CD4-positive, alpha-beta T cell treated with Interleukin-15 for 4 hours (primary cell): Measurements from ENCODE around the gene RAB29.
"Not testable (repeated sequence)": the region's sequence is repeated elsewhere in the genome, so short reads cannot be mapped to it uniquely, and the experiment has no call there.

Experiments used
- DNase-seq: peaks from one replicate; pipeline ENCODE4 v3.0.0-alpha.2; 2020; ENCODE audit warnings: low spot score

RAB29 gene

GRCh38 chr1:205720740-205721139 is 54.5 kb downstream of the RAB29 start:
- DNase-seq, result not testable (repeated sequence)

DNA sequence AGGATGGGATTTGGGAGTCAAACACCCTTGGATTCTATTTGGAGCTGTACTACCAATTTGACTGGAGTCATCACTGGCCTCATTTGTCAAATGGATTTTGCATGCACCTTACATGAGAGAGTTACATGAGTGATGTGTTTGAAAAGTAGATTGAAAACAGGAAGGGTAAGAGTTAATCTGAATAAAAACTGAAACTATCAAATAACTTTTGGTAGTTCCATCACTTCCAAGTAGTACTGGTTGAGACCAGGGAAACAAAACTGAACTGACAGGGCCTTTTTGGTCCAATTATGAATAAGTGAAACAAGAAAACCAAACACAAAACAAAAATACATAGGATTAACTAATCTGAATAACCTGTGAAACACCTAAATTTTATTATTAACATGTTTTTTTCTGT is 55.5 kb downstream of the RAB29 start:
- DNase-seq, result no peak

DNA sequence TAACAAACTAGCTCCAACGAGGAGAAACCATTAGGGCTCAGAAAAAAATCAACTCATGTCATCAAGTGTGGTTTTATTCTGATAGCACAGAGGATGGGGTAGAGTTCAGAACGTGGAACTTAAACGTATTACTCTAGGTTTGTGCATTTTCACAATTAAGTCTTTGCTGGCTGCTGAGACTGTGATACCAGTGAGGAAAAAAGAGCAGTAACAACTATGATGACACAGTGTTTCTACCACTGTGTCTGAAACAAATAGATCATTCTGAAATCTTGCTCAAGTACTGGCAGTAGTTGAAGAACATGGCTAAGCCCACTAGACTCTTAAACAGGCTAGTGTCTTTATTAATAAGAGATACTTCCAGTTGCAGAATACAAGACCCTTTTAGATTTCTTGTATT is 56.3 kb downstream of the RAB29 start:
- DNase-seq, result no peak
